ENCODE data around the gene PRMT3.

DNA sequence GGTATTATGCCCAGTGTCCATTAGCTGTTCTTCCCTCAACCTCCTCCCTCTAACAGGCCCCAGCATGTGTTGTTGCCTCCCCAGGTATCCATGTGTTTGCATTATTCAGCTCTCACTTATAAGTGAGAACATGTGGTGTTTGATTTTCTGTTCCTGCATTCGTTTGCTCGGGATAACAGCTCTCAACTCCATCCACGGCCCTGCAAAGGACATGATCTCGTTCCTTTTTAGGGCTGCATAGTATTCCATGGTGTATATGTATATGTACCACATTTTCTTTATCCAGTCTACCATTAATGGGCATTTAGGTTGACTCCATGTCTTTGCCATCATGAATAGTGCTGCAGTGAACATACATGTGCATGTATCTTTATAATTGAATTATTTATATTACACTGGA, 82.8 kb downstream of the PRMT3 start:
- TF ChIP-seq RAD21 (IDR thresholded peaks at IDR 0.05; ENCODE audit: low read length): no peak
- no peak for TF ChIP-seq POLR2A (IDR thresholded peaks at IDR 0.05; ENCODE audit: low read depth, low read length)
- TF ChIP-seq, protein P1, sequence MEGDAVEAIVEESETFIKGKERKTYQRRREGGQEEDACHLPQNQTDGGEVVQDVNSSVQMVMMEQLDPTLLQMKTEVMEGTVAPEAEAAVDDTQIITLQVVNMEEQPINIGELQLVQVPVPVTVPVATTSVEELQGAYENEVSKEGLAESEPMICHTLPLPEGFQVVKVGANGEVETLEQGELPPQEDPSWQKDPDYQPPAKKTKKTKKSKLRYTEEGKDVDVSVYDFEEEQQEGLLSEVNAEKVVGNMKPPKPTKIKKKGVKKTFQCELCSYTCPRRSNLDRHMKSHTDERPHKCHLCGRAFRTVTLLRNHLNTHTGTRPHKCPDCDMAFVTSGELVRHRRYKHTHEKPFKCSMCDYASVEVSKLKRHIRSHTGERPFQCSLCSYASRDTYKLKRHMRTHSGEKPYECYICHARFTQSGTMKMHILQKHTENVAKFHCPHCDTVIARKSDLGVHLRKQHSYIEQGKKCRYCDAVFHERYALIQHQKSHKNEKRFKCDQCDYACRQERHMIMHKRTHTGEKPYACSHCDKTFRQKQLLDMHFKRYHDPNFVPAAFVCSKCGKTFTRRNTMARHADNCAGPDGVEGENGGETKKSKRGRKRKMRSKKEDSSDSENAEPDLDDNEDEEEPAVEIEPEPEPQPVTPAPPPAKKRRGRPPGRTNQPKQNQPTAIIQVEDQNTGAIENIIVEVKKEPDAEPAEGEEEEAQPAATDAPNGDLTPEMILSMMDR (conservative IDR thresholded peaks at IDR 0.05; ENCODE audit: low read depth, low read length): no peak
